ENCODE measurements around the gene TEDDM1. TPM values are rescaled to one million over a fixed set of nuclear protein-coding genes. Genes with fewer than 3 reads are reported as not detected.
A peak's percentile ranks its signal among the peaks of the same experiment; 100 is the strongest.

The TEDDM1 gene
- total and polyA plus RNA-seq, 2 donors (not counting 3 experiments of a cell fraction or from before 2014, with no cell fraction given), result not detected

DNA sequence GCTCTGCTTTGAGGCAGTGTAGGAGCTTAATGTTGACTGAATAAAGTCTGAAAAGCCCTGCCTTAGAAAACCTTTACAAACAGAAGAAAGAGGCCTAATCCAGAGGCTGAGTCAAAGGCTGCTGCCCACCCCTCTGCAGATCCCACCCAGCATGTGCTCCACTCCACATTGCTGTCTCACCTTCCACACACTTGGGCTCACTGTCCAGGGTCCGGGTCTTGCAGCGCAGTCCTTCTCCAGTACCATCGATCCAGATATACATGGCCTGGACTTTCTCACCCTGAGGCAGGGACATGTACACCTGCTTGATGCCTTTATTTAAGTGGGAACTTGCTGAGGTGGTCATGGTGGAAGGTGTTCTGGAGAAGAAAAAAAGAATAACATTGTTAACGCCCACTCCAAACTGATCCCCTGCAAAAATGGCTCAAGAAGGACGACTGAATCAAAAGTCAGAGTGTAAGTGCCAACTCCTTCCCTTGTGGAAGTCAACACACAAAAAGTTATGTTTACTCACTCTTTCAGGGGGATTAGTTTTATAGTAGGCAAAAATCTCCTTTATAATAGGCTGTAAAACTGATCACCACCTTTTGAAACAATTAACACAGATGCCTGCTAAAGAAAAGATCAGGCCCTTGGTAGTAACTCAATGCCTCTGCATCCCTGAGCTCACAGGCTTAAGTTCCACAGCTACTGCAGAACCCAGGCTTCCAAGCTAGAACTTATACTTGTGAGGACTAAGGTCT, 11.9 kb downstream of the TEDDM1 start:
- peaks cover 42% of the 10 kb centered on the region for H3K79me2 ChIP-seq (ENCODE audit: control insufficient read depth, insufficient read depth, low read length)
- no peak overlapping the region for H2AFZ ChIP-seq (ENCODE audit: low read depth, low read length)
- BruUV-seq (replicated peaks), result no TSS peak

More for the DNA sequence above, 11.9 kb downstream of the TEDDM1 start:
- Histone ChIP-seq H3K4me1 (ENCODE audit: control insufficient read depth, extremely low read depth, insufficient read depth, low read length) (peaks cover 4% of the 10 kb centered on the region), H3K9me1 (replicated peaks; ENCODE audit: control insufficient read depth, extremely low read depth, insufficient read depth, low read length) (no peaks in the 10 kb centered on the region), H3K4me3 (replicated peaks in 1 of 3; ENCODE audit: insufficient read depth in 1 of 3, low read depth in 1 of 3, low read length in 3 of 3) (peak overlapping the region in 1 of 3 experiments; percentile 66), H3K27ac (ENCODE audit: insufficient read depth, low read depth, low read length) (no peak overlapping the region), H3K4me2 (ENCODE audit: insufficient read depth, low read length) (peak overlapping the region; percentile 54), H3K9ac (replicated peaks; ENCODE audit: extremely low read depth, insufficient read depth, low read length) (no peak overlapping the region), H3K36me3 (ENCODE audit: control insufficient read depth in 2 of 2, extremely low read depth in 1 of 2, insufficient read depth in 2 of 2, low read length in 2 of 2) (peaks cover 34 to 35% of the 10 kb centered on the region in 2 experiments), H3K9me3 (replicated peaks; ENCODE audit: control insufficient read depth, insufficient read depth, low read length) (no peaks in the 10 kb centered on the region), H3K27me3 (ENCODE audit: control insufficient read depth in 2 of 2, insufficient read depth in 2 of 2, low read length in 2 of 2) (no peaks in the 10 kb centered on the region), H4K20me1 (replicated peaks; ENCODE audit: control insufficient read depth, extremely low read depth, insufficient read depth, low read length) (peaks cover 5% of the 10 kb centered on the region)
- intact Hi-C loops (cut with micrococcal nuclease), result no loop called here
- ChIA-PET CTCF (interaction anchor here (3.5 kb wide), 1 partner anchor 245 kb away, joined by 40 read pairs; no protein-coding TSS in a partner anchor), POLR2A (interaction anchor here (0.6 kb wide), 1 partner anchor 1437 kb away, joined by 5 read pairs; no protein-coding TSS in a partner anchor)
- dilution Hi-C loops (cut with MboI; ENCODE audit: extremely low pct_ligation_motif_present, low sequenced_read_pairs), result no loop called here
- no peak for TF ChIP-seq POLR2AphosphoS5 (IDR thresholded peaks at IDR 0.05; ENCODE audit: insufficient read depth, low read depth, low read length)
- no peak for TF ChIP-seq FOS (IDR thresholded peaks at IDR 0.05; ENCODE audit: borderline replicate concordance, insufficient read depth, low read length)
- TF ChIP-seq JUN (IDR thresholded peaks at IDR 0.05; ENCODE audit: borderline replicate concordance, insufficient read depth, insufficient read length, low read depth), result no peak
- TF ChIP-seq, protein P1, sequence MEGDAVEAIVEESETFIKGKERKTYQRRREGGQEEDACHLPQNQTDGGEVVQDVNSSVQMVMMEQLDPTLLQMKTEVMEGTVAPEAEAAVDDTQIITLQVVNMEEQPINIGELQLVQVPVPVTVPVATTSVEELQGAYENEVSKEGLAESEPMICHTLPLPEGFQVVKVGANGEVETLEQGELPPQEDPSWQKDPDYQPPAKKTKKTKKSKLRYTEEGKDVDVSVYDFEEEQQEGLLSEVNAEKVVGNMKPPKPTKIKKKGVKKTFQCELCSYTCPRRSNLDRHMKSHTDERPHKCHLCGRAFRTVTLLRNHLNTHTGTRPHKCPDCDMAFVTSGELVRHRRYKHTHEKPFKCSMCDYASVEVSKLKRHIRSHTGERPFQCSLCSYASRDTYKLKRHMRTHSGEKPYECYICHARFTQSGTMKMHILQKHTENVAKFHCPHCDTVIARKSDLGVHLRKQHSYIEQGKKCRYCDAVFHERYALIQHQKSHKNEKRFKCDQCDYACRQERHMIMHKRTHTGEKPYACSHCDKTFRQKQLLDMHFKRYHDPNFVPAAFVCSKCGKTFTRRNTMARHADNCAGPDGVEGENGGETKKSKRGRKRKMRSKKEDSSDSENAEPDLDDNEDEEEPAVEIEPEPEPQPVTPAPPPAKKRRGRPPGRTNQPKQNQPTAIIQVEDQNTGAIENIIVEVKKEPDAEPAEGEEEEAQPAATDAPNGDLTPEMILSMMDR (IDR thresholded peaks at IDR 0.05; ENCODE audit: extremely low read depth in 1 of 2, insufficient read depth in 1 of 2, low read depth in 1 of 2, low read length in 2 of 2), result no peak
- TF ChIP-seq, protein P2, sequence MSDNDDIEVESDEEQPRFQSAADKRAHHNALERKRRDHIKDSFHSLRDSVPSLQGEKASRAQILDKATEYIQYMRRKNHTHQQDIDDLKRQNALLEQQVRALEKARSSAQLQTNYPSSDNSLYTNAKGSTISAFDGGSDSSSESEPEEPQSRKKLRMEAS (IDR thresholded peaks at IDR 0.05; ENCODE audit: insufficient read depth, insufficient read length), result no peak
- DNase-seq (ENCODE audit: low read depth, low spot score) (no peak), FAIRE-seq (no peak)

All from endothelial cell of umbilical vein (primary cell).